CD4-positive, alpha-beta T cell treated with Interleukin-15 for 4 hours (primary cell): Measurements from ENCODE around the gene LMBRD2.
"Not testable (repeated sequence)": the region's sequence is repeated elsewhere in the genome, so short reads cannot be mapped to it uniquely, and the experiment has no call there.

Source experiments
- DNase-seq: peaks from one replicate; pipeline ENCODE4 v3.0.0-alpha.2; 2020; ENCODE audit warnings: low spot score

Gene LMBRD2

DNA sequence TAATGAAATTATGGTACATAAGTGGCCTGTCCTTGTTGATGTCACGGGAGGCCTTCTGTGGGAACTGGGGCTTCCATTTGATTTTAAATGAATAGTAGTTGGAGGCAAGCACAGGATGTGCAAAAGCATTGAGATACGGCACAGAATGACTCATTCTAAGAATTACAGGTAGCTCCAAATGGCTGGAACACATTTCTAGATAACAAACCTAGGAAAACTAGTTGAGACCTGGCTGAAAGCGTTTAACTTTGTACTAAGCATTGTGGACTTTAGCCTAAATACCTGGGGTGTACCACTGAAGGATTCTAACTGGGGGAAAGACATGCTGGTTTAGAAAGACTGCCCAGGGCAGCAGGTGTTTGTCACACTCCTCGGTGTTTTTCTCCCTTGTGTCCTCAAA, 9.7 kb upstream of the LMBRD2 start:
- no peak for DNase-seq

DNA sequence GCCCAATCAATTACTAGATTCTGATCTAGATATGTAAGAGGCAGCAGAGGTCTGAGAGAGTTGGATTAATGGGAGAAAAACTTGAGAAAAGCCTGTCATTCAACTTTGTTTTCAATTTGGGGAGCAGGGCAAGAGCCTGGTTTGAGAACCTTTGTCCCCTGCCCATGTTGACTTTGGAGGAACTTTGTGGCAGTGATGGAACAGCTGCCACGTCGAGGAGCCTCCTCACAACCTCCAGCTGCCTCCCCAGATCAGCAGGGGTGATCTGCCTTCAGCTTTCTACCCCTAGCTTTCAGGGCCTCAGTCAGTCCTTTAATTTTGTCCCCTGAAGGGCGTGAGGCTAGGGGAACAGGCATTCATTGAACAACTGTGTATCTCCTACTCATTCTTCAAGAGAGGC, 8.9 kb upstream of the LMBRD2 start:
- no peak for DNase-seq

DNA sequence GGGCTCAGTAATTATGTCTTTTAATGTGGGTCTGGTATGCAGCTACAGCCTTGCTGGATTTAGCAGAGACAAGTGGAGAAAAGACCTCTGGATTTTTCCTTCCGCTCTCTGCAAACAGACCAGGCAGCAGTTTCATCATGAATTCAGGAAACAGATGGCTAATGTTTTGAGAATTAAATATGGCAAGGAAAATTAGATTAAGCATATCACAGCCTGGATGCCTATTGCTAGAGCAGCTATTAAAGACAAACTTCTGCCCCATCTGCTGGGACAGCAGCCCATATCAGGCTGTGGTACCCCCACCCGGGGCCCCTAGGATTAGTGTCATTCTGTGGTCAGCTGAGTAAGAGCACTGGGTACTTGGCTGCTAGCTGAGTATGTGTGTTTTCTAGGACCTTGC, 6.5 kb upstream of the LMBRD2 start:
- DNase-seq, result no peak

DNA sequence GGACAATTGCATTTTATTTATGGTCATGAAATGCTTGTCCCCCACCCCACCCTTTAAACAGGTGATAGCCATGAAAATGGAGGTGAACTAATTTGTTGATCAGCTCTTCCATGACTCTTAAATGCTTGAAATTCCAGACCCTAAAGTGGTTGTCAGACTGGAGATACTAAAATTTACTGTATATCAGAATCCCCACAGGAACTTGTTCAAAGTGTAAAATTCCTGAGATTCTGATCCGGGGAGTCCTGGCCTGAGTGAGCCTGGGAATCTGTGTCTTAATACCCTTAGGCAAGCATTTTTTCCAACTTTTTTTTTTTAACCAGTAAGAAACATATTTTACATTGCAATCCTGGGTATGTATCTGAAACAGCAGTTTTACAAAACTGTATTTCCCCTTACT, 4.9 kb upstream of the LMBRD2 start:
- DNase-seq, result no peak

DNA sequence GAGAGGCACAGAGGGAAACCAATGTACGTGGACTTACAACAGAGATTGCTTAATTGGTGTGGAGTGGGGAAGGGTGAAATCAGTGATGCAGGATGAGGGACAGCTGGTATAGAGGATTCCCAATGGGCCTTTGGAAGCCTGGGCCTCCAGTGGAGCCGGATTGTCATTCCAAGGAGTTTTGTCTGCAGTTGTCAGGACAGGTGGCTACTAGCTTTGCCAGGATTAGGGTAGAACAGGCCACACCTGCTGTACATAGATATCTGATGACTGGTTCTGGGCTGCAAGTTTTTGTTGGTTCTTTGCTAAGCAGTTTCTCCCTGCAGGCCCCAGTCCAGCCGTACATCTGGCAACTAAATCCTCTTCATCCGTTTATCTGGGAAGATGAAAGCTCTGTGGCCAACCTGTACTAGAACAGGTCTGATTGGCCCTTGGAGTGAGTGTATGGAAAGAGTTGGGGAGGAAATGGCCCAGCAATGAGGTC, 4.5 kb upstream of the LMBRD2 start:
- DNase-seq, result no peak

DNA sequence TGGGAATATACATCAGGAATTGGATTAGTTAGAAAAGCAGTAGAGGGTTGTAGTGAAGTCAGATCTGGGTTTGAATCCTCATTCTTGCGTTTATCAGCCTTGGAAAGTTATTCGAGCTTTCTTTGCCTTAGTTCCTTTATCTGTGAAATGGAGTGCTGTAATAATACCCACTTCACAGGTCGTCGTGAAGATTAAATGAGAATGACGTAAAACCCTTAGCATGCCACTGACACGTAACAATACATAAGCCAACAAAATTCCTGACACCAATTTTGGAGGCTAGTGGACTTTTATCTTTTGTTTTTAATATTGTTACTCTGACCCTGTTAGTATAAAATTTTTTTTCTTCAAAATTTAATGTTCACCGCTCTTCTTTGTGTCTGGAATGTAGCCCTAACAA, 3.6 kb upstream of the LMBRD2 start:
- no peak for DNase-seq

DNA sequence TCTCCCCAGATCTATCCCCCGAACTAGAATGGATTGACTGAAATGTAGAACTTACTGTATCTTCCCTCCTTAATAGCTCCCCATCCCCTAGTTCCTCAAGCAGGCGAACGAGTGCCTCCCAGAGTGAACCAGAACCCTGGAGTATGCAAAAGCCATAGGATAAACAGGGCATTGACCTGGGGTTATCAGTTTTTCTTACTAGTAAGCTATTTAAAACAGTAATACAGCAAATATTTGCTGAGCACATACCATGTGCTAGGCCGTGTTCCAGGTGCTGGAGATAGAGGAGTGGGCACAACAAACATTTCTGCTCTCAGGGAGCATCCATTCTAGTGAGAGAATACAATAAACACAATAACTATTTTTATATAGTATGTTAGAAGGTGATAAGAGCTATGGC, 2.0 kb upstream of the LMBRD2 start:
- DNase-seq, result no peak

DNA sequence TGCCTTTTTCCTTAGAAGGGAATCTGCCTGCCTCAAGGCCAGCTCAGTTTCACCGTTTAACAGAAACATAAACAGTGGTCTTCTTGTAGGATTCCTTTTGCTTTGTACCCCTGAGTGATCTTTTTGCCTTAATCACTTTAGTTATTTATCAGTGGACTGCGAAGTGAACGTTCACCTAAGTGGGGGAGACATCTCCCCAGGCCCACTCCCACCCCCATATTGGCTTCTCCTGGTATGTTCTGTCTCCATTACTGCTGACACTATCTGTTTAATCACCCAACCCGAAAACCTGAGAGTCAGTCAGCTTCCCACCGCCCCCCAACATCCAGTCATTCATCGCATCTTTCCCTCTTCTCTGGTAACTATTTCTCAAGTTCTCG, 1.6 kb upstream of the LMBRD2 start:
- DNase-seq, result no peak

DNA sequence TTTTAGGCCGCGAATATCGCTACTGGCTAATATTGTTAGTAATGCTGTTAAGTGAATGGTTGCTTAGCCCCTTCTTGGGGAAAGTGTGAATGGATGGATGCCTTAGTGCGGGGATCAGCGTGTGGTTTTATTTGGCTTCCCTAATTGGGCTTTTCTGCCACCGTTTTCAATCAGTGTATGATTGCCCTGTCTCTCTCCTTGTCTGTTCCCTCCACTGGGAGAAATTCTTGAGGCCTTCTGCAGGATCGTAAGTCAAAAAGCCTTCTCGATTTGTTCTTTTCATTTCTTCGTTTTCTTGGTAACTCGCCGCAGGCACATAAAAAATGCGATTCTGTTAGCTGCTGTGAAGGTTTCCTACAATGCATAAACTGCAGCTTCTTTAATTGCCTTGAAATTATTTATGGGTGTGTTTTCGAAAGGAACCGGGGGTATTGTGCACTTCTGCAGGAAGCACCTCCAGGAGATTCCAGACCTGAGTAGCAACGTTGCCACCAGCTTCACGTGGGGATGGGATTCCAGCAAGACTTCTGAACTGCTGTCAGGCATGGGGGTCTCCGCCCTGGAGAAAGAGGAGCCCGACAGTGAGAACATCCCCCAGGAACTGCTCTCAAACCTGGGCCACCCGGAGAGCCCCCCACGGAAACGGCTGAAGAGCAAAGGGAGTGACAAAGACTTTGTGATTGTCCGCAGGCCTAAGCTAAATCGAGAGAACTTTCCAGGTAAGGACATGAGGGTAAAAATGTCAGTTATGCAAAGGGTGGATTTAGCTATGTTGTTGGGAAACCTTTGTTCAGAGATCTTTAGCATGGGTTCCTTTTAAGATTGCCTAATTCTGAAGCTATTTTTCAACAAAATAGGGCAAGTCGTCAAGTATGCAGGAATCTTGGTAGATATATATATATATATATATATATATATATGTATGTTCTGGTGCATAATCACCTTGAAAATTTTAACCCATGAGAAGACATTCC, 924 bp upstream of the LMBRD2 start:
- no peak for DNase-seq

DNA sequence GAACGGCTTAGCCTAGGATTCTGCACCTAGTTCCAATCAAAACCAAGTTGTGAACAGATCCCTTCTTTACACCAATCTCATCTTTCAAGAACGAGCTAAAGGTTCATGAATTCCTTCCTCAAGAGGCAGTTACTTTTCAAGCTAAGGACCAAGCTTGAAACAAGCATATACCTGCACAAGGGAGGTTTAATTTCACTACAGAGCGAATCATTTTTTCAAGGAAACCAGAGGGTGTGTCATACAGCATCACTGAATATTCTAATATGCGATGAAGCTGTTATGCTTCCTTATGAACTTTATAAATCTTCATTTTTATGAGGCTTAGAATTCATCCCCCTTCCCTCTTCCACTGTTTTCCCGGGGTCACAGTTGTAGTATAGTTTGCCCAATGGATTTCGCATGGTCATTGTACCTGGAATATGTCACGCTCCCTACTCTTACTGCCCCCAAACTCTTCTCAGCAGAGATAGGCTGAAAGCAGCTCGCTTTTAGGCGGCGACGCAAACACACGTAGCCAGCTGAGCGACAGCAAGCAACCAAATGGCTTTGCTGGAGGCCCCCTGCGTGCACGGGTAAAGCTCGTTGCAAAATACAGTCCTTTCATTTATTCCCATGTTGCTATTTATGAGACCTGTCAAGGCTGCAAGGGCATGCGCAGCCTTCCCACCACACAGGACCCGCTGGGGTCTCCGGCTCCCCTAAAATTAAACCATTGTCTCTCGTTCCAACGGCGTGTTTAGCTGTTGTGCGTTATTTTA, 832 bp downstream of the LMBRD2 start:
- DNase-seq, result peak; percentile 23

DNA sequence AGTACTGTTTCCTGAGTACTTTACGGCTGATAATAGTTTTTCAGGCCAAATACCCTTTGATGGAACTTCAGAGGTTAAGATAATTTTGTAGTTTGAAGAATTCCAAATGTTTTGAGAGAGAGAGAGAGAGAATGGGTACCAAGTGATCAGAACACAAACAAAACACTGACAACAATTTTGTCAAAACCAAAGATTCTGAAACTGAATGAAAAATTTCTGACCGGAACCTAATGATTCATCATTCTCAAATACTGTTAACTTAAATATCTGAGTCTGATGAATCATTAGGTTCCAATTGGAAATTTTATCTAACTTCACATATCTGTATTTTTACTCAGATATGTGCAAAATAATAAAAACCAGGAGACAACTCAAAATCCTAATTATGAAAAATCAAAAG, 4.0 kb downstream of the LMBRD2 start:
- DNase-seq, result no peak

DNA sequence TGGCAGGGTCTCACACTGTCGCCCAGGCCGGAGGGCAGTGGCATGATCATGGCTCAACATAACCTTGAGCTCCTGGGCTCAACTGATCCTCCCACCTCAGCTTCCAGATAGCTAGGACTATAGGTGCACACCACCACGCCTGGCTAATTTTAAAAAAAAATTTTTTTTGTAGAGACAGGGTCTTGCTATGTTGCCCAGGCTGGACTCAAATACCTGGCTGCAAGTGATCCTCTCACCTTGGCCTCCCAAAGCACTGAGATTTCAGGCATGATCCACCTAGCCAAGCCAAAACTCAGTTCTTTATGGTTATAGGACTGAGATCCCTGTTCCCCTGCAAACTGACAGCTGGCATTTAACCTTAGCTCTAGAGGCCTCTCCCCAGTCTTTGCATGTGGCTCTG, 5.3 kb downstream of the LMBRD2 start:
- no peak for DNase-seq

DNA sequence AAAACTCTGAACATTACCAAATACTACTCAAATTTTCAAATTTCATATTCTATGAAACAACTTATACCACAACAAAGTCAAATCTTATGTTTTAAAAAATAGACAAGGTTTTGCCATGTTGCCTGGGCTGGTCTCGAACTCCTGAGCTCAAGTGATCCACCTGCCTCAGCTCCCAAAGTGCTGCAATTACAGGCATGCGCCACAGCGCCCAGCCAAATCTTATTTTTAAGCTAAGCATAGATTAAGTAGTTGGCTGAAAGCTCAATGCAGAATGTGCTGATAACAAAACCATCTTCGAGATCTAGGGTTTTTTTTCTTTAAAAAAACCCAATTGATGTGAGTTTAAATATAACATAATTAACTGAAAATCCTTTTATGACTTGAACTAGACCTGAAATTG, 6.4 kb downstream of the LMBRD2 start:
- DNase-seq, result no peak

DNA sequence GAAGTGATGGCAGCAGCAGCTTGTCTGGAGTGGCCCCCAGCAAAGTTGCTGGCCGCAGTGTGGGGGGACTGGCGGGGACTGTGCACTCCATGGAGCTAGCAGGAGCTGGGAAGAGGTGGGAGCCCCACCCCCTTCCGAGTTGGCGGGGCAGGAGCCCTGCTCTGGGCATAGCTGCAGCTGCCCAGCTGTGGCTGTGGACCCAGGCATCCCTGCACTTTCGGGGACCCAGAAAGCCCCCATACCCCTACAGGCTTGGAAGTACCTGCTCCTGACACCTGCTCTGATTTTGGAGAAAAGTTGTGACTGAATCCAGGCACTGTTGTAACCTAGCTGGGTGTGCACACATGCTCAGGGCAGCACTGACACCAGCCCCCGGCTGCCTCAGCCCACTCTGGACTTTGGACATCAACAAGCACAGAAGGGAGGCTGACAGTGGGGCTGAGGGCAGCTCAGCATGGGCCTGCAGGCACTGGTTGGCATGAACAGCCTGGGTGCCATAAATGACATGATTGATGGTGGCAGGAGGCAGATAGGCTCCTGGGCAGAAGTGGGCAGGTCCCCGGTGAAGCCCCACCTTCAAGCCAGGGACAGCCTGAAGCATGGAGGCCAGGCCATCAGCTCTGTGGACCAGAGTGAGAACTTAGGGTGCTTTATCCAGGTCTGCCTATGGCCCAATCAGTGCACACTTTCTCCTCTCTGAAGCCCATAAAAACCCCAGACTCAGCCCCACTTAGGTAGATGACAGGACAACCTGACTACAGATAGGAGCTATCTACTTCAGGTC, 12.6 kb downstream of the LMBRD2 start:
- DNase-seq, result no peak

DNA sequence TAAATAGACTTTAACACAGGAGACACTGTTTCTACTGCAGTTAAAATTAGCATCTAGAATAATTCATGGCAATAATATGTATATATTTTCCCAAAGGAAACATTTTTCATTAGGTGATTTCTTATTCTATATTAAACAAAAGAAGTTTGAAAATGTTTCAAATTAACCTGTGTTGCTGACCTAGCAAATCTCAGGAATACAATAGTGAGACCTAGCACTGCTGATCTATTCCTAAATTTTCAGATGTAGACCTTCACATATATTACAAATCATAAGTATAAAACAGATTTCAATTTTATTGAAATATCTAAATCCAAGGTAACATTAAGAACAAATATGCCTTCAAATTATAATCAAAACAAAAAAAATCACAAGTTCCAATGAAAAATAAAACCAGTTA, 15.1 kb downstream of the LMBRD2 start:
- no peak for DNase-seq

DNA sequence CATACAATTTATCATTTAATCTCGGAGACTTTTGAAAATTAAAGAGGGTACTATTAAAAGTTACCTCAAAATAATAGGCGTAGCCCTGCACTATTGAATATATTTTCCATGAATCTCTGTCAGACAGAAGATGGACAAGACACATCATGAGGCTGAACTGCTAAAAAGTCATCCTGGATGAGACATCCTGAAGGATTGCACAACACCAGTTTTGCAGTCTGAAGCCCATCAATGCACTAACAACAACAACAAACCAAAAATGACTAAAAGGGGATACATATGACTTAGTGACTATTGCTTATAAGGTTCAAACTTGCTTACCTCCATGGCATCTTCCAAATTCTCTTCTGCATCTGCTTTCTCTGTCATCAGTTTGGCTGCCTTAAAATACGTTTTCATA, 15.7 kb downstream of the LMBRD2 start:
- no peak for DNase-seq

DNA sequence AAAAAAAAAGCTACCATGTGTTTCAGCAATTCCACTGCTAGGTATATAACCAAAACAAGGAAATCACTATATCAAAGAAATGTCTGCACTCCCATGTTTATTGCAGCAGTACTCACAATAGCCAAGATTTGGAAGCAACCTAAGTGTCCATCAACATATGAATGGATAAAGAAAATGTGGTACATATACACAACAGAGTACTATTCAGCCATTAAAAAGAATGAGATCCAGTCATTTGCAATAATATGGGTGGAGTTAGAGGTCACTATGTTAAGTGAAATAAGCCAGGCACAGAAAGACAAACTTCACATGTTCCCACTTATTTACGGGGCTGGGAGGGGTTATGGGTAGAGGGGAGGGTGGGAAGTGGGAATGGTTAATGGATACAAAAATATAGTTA, 18.7 kb downstream of the LMBRD2 start:
- not testable (repeated sequence) for DNase-seq

DNA sequence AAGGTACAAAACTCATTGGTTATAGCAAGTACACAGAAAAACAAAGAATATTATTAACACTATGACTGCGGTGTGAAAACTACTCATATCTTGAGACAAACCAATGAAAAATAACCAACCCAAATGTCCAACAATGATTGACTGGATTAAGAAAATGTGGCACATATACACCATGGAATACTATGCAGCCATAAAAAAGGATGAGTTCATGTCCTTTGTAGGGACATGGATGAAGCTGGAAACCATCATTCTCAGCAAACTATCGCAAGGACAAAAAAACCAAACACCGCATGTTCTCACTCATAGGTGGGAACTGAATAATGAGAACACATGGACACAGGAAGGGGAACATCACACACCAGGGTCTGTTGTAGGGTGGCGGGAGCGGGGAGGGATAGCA, 22.0 kb downstream of the LMBRD2 start:
- not testable (repeated sequence) for DNase-seq

DNA sequence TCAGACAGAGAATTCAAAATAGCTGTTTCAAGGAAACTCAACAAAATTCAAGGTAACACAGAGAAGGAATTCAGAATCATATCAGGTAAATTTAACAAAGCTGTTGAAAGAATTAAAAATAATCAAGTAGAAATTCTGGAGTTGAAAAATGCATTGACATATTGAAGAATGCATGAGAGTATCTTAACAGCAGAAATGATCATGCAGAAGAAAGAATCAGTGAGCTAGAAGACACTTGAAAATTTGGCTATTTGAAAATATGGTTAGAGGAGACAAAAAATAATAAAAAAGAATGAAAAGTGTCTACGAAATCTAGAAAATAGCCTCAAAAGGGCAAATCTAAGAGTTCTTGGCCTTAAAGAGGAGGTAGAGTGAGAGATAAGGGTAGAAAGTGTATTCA, 22.9 kb downstream of the LMBRD2 start:
- DNase-seq, result no peak

DNA sequence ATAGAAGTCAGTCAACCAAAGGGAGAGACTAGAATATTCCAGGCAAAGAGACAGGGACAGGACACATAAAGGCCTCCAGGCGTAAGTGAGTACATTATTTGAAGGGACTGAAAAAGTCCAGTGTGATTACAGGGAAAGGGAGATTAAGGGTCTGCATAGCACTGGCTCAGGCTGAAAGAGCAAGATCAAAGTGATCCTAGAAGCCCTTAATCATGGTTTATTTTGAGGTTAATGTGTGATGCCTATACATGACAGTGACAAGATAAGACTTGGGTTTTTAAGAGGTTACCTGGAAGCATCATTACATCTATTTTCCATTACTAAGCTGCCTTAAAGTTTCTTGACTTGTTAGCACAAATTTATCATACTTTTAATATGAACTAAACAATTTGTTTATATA, 25.8 kb downstream of the LMBRD2 start:
- no peak for DNase-seq

DNA sequence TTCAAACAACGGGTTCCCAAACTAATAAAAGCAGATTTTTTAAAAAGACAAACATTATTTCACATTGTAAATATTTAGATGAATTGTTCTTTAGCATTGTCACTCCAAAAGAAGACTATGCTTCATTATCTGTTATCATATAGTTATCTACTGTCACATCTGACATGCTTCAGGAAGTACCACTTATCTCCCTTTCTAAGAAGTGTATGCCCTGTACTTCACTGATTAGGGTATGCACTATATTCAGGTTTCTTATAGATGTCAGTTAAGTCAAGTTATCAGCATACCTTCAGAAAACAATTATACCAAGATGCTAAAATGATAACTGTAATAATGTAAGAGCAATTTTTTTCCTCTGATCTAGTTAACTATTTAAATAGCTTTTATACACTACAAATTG, 40.4 kb downstream of the LMBRD2 start:
- no peak for DNase-seq

DNA sequence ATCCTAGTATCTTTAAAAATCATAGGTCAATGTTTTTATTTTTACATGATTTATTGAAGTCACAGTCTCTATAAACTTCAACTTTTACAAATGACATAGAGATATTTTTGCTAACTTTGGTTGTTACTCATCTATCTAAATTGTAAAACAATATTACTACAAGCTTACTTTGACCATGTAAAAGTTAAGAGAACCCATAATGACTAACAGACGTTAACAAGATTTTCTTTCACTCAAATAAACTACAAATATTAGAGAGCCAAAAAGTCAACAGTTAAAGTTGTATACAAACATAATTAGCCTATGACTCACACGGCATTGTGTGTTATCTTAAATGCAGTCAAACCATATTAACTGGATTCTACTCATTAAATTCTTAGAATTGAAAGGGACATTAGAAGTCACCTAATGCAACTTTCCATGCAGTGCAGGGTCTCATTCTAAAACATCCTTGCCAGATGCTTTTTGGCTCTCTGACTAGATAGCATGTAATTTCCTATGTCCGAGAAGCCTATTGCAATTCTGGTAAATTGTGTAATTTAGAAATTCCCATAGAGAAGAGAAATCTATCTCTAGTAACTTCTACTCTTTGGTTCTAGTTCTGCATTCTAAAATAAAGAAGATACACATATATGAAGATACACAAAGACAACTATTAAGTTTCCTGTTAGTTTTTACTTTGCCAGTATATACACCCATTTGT, 42.8 kb downstream of the LMBRD2 start:
- DNase-seq, result no peak
